ENCODE results near the gene CFAP119.

CFAP119 gene

GRCh38 chr16:30762991-30763725 is 1.3 kb upstream of the CFAP119 start:
- DNase-seq (ENCODE audit: low read depth): no peak

- peak; percentile 23 for DNase-seq (ENCODE audit: low read depth)
These were observed 385 bp downstream of the CFAP119 start for GRCh38 chr16:30761427-30761927.

- no peak for DNase-seq (ENCODE audit: low read depth)
These were observed 1.1 kb downstream of the CFAP119 start for GRCh38 chr16:30760577-30761426.

- DNase-seq (ENCODE audit: low read depth): no peak
These were observed 1.8 kb downstream of the CFAP119 start for GRCh38 chr16:30760001-30760559.

GRCh38 chr16:30758988-30759491 is 2.8 kb downstream of the CFAP119 start:
- DNase-seq (ENCODE audit: low read depth): no peak

- no peak for DNase-seq (ENCODE audit: low read depth)
These were observed 4.5 kb downstream of the CFAP119 start for GRCh38 chr16:30757316-30757715.

GRCh38 chr16:30756781-30757100 is 5.1 kb downstream of the CFAP119 start:
- no peak for DNase-seq (ENCODE audit: low read depth)

- no peak for DNase-seq (ENCODE audit: low read depth)
These were observed 5.7 kb downstream of the CFAP119 start for GRCh38 chr16:30755955-30756780.

GRCh38 chr16:30753596-30753995 is 8.3 kb downstream of the CFAP119 start:
- DNase-seq (ENCODE audit: low read depth): no peak

GRCh38 chr16:30750876-30751465 is 10.9 kb downstream of the CFAP119 start:
- DNase-seq (ENCODE audit: low read depth): no peak

GRCh38 chr16:30750201-30750600 is 11.7 kb downstream of the CFAP119 start:
- no peak for DNase-seq (ENCODE audit: low read depth)

GRCh38 chr16:30748634-30749445 is 13.0 kb downstream of the CFAP119 start:
- no peak for DNase-seq (ENCODE audit: low read depth)

- peak; percentile 95 for DNase-seq (ENCODE audit: low read depth)
These were observed 13.8 kb downstream of the CFAP119 start, which contains the start of gene PHKG2 for GRCh38 chr16:30747799-30748633. PHKG2 (plus strand) TSS chr16:30748425; CDS start chr16:30748821, 396 bp downstream.

- DNase-seq (ENCODE audit: low read depth): no peak
These were observed 14.5 kb downstream of the CFAP119 start for GRCh38 chr16:30747331-30747730.

- DNase-seq (ENCODE audit: low read depth): no peak
These were observed 15.2 kb downstream of the CFAP119 start for GRCh38 chr16:30746638-30747175.

GRCh38 chr16:30745082-30745481 is 16.8 kb downstream of the CFAP119 start:
- DNase-seq (ENCODE audit: low read depth): no peak

GRCh38 chr16:30744183-30744582 is 17.7 kb downstream of the CFAP119 start:
- no peak for DNase-seq (ENCODE audit: low read depth)

- no peak for DNase-seq (ENCODE audit: low read depth)
These were observed 18.1 kb downstream of the CFAP119 start for GRCh38 chr16:30743716-30744115.

- DNase-seq (ENCODE audit: low read depth): no peak
These were observed 20.4 kb downstream of the CFAP119 start for GRCh38 chr16:30741461-30741914.
